SK-N-SH (cell line): ENCODE results near the gene LHX4. TPM values are rescaled to one million over a fixed set of nuclear protein-coding genes. Genes with fewer than 3 reads are reported as not detected.

ENCODE experiments used
- CTCF ChIA-PET: fragments of 300-600, 350-600 bp; formaldehyde crosslinking; extraction: SDS; loops from one replicate; lab custom pipeline; 2021; lab: Yijun Ruan, JAX
- POLR2A ChIA-PET: fragments of 350-600 bp; sonication (Branson Sonifier 250); formaldehyde crosslinking; extraction: SDS; loops from one replicate; lab custom pipeline; 2020; ENCODE audit warnings: antibody characterized with exemption, inconsistent platforms; lab: Yijun Ruan, JAX
- DNase-seq: peaks from one replicate; pipeline ENCODE4 v3.0.0; 2012
- H2AFZ ChIP-seq: fragments of 200-600 bp; sonication (generic); 2 replicates; pipeline ENCODE4 v1.8.1; 2016; ENCODE audit warnings: antibody characterized with exemption, mild to moderate bottlenecking, low read depth
- H3F3A ChIP-seq: fragments of 200-600 bp; sonication (generic); replicated peaks from 2 replicates; pipeline ENCODE3; 2016; ENCODE audit warnings: antibody characterized with exemption, mild to moderate bottlenecking; ENCODE audit not compliant: insufficient read depth
- H3K27ac ChIP-seq, 2 experiments: fragments of 200-500 bp in 1 of 2; fragments of 200-600 bp in 1 of 2; sonication (Bioruptor generic) in 1 of 2; sonication (generic), shearing (Covaris generic) in 1 of 2; 2 replicates each; pipeline versions ENCODE4 v1.5.1 to v1.6.1; 2014 to 2016; ENCODE audit warnings: low read depth in 2 of 2, inconsistent platforms in 1 of 2, low read length in 1 of 2, mild to moderate bottlenecking in 1 of 2, mixed read lengths in 1 of 2
- H3K27me3 ChIP-seq: fragments of 200-600 bp; sonication (generic), shearing (Covaris generic); 2 replicates; pipeline ENCODE4 v1.6.1; 2016; ENCODE audit warnings: mixed run types; ENCODE audit not compliant: insufficient read depth
- H3K36me3 ChIP-seq, 2 experiments: fragments of 200-500 bp in 1 of 2; fragments of 200-600 bp in 1 of 2; sonication (Bioruptor generic) in 1 of 2; sonication (generic) in 1 of 2; replicated peaks in 1 of 2; 2 replicates each; pipeline versions ENCODE3 to v1.5.1; 2014 to 2016; ENCODE audit warnings: low read length in 1 of 2, mild to moderate bottlenecking in 1 of 2; ENCODE audit not compliant: insufficient read depth in 2 of 2, control insufficient read depth in 1 of 2
- H3K4me1 ChIP-seq, 2 experiments: fragments of 200-500 bp in 1 of 2; fragments of 200-600 bp in 1 of 2; sonication (Bioruptor generic) in 1 of 2; sonication (generic), shearing (Covaris generic) in 1 of 2; 2 replicates each; pipeline versions ENCODE4 v1.5.1 to v1.6.1; 2014 to 2016; ENCODE audit warnings: low read depth in 1 of 2, low read length in 1 of 2, mixed run types in 1 of 2; ENCODE audit not compliant: insufficient read depth in 2 of 2, control insufficient read depth in 1 of 2
- H3K4me2 ChIP-seq: fragments of 200-600 bp; sonication (generic), shearing (Covaris generic); 2 replicates; pipeline ENCODE4 v1.6.1; 2017; ENCODE audit warnings: mixed run types
- H3K4me3 ChIP-seq, 2 experiments: fragments of 200-500 bp in 1 of 2; fragments of 200-600 bp in 1 of 2; sonication (Bioruptor generic) in 1 of 2; sonication (generic), shearing (Covaris generic) in 1 of 2; 2 replicates each; pipeline versions ENCODE4 v1.5.1 to v1.8.1; 2014 to 2016; ENCODE audit warnings: low read depth in 2 of 2, inconsistent platforms in 1 of 2, low read length in 1 of 2, mild to moderate bottlenecking in 1 of 2, mixed read lengths in 1 of 2, moderate library complexity in 1 of 2
- H3K79me2 ChIP-seq: fragments of 200-600 bp; sonication (generic); 2 replicates; pipeline ENCODE4 v1.8.1; 2017; ENCODE audit warnings: mild to moderate bottlenecking; ENCODE audit not compliant: insufficient read depth
- H3K9ac ChIP-seq: fragments of 200-600 bp; sonication (generic); 2 replicates; pipeline ENCODE4 v1.6.1; 2017; ENCODE audit warnings: mixed run types
- H3K9me2 ChIP-seq: fragments of 200-600 bp; sonication (generic); 2 replicates; pipeline ENCODE4 v1.6.1; 2017; ENCODE audit warnings: mixed run types
- H3K9me3 ChIP-seq: fragments of 200-600 bp; sonication (generic); 2 replicates; pipeline ENCODE4 v1.6.1; 2017; ENCODE audit warnings: mixed run types, mild to moderate bottlenecking, moderate library complexity
- H4K20me1 ChIP-seq: fragments of 200-600 bp; sonication (generic); 2 replicates; pipeline ENCODE4 v1.6.1; 2017; ENCODE audit warnings: mild to moderate bottlenecking, mixed run types; ENCODE audit not compliant: insufficient read depth
- CHD2 ChIP-seq: fragments of 150-350 bp; IDR thresholded peaks from 2 replicates; pipeline ENCODE4 v1.6.1; 2018; ENCODE audit warnings: low read length; ENCODE audit not compliant: partially characterized antibody
- ELF1 ChIP-seq: IDR thresholded peaks from 2 replicates; pipeline ENCODE4 v1.4.0; 2012
- EP300 ChIP-seq, 2 experiments: IDR thresholded peaks; 2 replicates each; pipeline versions ENCODE4 v1.4.0 to v1.6.1; 2012; ENCODE audit warnings: borderline replicate concordance in 1 of 2, low read depth in 1 of 2, low read length in 1 of 2
- EZH2phosphoT487 ChIP-seq: fragments of 200-600 bp; sonication (generic); IDR thresholded peaks from 2 replicates; pipeline ENCODE4 v1.6.1; 2017; ENCODE audit warnings: low read depth, mixed run types, mild to moderate bottlenecking, antibody characterized with exemption, moderate library complexity, borderline replicate concordance
- FOSL2 ChIP-seq: IDR thresholded peaks from 2 replicates; pipeline ENCODE4 v1.4.0; 2012; ENCODE audit warnings: low read depth, mild to moderate bottlenecking, moderate library complexity, borderline replicate concordance
- FOXJ3 ChIP-seq: sonication (generic); formaldehyde crosslinking; IDR thresholded peaks from 2 replicates; pipeline ENCODE4 v1.5.1; 2020; ENCODE audit warnings: mild to moderate bottlenecking, missing genetic modification reagents
- FOXM1 ChIP-seq: IDR thresholded peaks from 2 replicates; pipeline ENCODE4 v1.4.0; 2012; ENCODE audit warnings: low read depth, mild to moderate bottlenecking
- GABPA ChIP-seq: IDR thresholded peaks from 2 replicates; pipeline ENCODE4 v1.4.0; 2012; ENCODE audit warnings: low read depth, mild to moderate bottlenecking
- IRF3 ChIP-seq: fragments of 150-350 bp; IDR thresholded peaks from 2 replicates; pipeline ENCODE4 v1.6.1; 2016; ENCODE audit warnings: mild to moderate bottlenecking, low read depth, low read length
- JUND ChIP-seq: IDR thresholded peaks from 2 replicates; pipeline ENCODE4 v1.4.0; 2012
- MEF2A ChIP-seq: IDR thresholded peaks from 2 replicates; pipeline ENCODE4 v1.4.0; 2012; ENCODE audit warnings: low read depth, borderline replicate concordance
- NFIC ChIP-seq: IDR thresholded peaks from 2 replicates; pipeline ENCODE4 v1.4.0; 2012; ENCODE audit warnings: borderline replicate concordance
- PBX3 ChIP-seq: IDR thresholded peaks from 2 replicates; pipeline ENCODE4; 2012
- POLR2AphosphoS5 ChIP-seq: IDR thresholded peaks from 2 replicates; pipeline ENCODE4 v1.6.1; 2012; ENCODE audit warnings: low read depth, low read length
- RAD21 ChIP-seq: IDR thresholded peaks from 2 replicates; pipeline ENCODE4 v1.6.1; 2012; ENCODE audit warnings: mild to moderate bottlenecking, low read length
- RFX5 ChIP-seq: IDR thresholded peaks from 2 replicates; pipeline ENCODE4 v1.6.1; 2012; ENCODE audit warnings: mild to moderate bottlenecking, improper control_type of control experiment, low read length
- RXRA ChIP-seq: IDR thresholded peaks from 2 replicates; pipeline ENCODE4 v1.4.0; 2012; ENCODE audit warnings: low read depth, mild to moderate bottlenecking, borderline replicate concordance
- SIN3A ChIP-seq: IDR thresholded peaks from 2 replicates; pipeline ENCODE4 v1.6.1; 2012; ENCODE audit warnings: low read depth, mild to moderate bottlenecking, low read length, moderate library complexity, borderline replicate concordance
- SMC3 ChIP-seq: IDR thresholded peaks from 2 replicates; pipeline ENCODE4 v1.6.1; 2012; ENCODE audit warnings: low read depth, low read length, improper control_type of control experiment
- TCF12 ChIP-seq: IDR thresholded peaks from 2 replicates; pipeline ENCODE4 v1.4.0; 2012
- TEAD4 ChIP-seq: IDR thresholded peaks from 2 replicates; pipeline ENCODE4 v1.4.0; 2012; ENCODE audit warnings: mild to moderate bottlenecking, borderline replicate concordance; ENCODE audit not compliant: insufficient read depth
- YY1 ChIP-seq: IDR thresholded peaks from 2 replicates; pipeline ENCODE4 v1.4.0; 2012; ENCODE audit warnings: low read depth, mild to moderate bottlenecking
- WGBS: methylation state at CpG from one replicate; pipeline ENCODE4 v1.1.6; 2017; ENCODE audit warnings: low lambda C conversion rate; 5-methylcytosine and 5-hydroxymethylcytosine counted together
- polyA plus RNA-seq, 3 experiments: library from polyadenylated mRNA; depleted of rRNA; stranded (reverse); fragments of >200 nt; gene quantifications; 2 replicates each; pipeline ENCODE4 v1.2.3, GENCODE V29; 2012
- TF ChIP-seq, protein P1 (sequence below): IDR thresholded peaks from 2 replicates; pipeline ENCODE4 v1.4.0; 2012; ENCODE audit warnings: low read depth
- TF ChIP-seq, protein P2 (sequence below): fragments of 150-350 bp; IDR thresholded peaks from 2 replicates; pipeline ENCODE4 v1.6.1; 2017; ENCODE audit warnings: antibody characterized with exemption, low read length, low read depth, borderline replicate concordance

LHX4 gene
- polyA plus RNA-seq, 1 of the 3 experiments (the other 2 are of a cell fraction) = not detected

DNA sequence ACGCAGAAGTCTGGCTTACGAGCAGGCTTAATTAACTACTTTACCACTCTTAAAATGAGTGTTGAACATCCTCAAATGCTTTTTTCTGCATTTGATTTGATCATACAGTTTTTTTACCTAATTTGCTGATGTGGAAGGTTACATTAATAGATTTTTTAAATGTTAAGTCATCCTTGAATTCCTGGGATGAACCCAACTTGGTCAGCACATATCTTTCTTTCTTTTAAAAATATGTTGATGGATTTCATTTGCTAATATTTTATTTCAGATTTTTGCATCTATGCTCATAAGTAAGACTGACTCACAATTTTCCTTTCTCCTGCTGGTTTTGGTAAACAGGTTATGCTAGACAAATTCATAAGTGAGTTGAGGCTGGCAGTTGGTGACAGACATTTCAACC is 82.9 kb downstream of the LHX4 start:
- ChIA-PET POLR2A (no interaction called here), CTCF (interaction anchor here (2.0 kb wide), 1 partner anchor 60 kb away, joined by 5 read pairs; no protein-coding TSS in a partner anchor)
- no peak for DNase-seq
- no peak overlapping the region for H3K4me3 ChIP-seq
- no peaks in the 10 kb centered on the region for H3K27me3 ChIP-seq
- H4K20me1 ChIP-seq = no peaks in the 10 kb centered on the region
- H3K9me2 ChIP-seq = no peaks in the 10 kb centered on the region
- H3K9me3 ChIP-seq = no peaks in the 10 kb centered on the region
- H3K4me2 ChIP-seq = no peak overlapping the region
- H2AFZ ChIP-seq = no peak overlapping the region
- 89% methylated on average over 2 of the region's 2 CpGs for WGBS
- no peak overlapping the region for H3K9ac ChIP-seq
- H3K36me3 ChIP-seq = peaks cover 0 to 13% of the 10 kb centered on the region in 2 experiments
- peaks cover 16% of the 10 kb centered on the region for H3F3A ChIP-seq
- TF ChIP-seq, protein P1, sequence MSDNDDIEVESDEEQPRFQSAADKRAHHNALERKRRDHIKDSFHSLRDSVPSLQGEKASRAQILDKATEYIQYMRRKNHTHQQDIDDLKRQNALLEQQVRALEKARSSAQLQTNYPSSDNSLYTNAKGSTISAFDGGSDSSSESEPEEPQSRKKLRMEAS = no peak
- TF ChIP-seq SIN3A (no peak), FOSL2 (no peak), RAD21 (no peak), PBX3 (peak; percentile 23; the same call in 1 of the 2 replicates), TEAD4 (no peak), RXRA (no peak), EZH2phosphoT487 (no peak), RFX5 (no peak), EP300 (IDR thresholded peaks at IDR 0.05; ENCODE audit: borderline replicate concordance in 1 of 2, low read depth in 1 of 2, low read length in 1 of 2) (no peak), TCF12 (peak; percentile 6; the same call in 1 of the 2 replicates), GABPA (no peak), NFIC (no peak), CHD2 (no peak)
- TF ChIP-seq, protein P2, sequence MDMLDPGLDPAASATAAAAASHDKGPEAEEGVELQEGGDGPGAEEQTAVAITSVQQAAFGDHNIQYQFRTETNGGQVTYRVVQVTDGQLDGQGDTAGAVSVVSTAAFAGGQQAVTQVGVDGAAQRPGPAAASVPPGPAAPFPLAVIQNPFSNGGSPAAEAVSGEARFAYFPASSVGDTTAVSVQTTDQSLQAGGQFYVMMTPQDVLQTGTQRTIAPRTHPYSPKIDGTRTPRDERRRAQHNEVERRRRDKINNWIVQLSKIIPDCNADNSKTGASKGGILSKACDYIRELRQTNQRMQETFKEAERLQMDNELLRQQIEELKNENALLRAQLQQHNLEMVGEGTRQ = no peak
- no peaks in the 10 kb centered on the region for H3K79me2 ChIP-seq
- H3K27ac ChIP-seq = no peak overlapping the region
- no peaks in the 10 kb centered on the region; a peak in 2 of 4 replicates for H3K4me1 ChIP-seq

GRCh38 chr1:180327089-180327488 is 97.0 kb downstream of the LHX4 start:
- no peak overlapping the region for H3K27ac ChIP-seq
- ChIA-PET POLR2A (no interaction called here), CTCF (no interaction called here)
- DNase-seq = no peak
- no peaks in the 10 kb centered on the region for H3K9me2 ChIP-seq
- H3K4me3 ChIP-seq = no peak overlapping the region
- no peak overlapping the region for H3K4me2 ChIP-seq
- 99% methylated on average over 6 of the region's 6 CpGs for WGBS
- TF ChIP-seq PBX3 (no peak), RXRA (no peak), SMC3 (no peak), MEF2A (no peak), FOXJ3 (CRISPR knock-in tag) (no peak), FOXM1 (no peak), POLR2AphosphoS5 (no peak), YY1 (no peak), EP300 (IDR thresholded peaks at IDR 0.05; ENCODE audit: borderline replicate concordance in 1 of 2, low read depth in 1 of 2, low read length in 1 of 2) (no peak), CHD2 (no peak), ELF1 (no peak), RAD21 (no peak), RFX5 (no peak), TEAD4 (no peak), NFIC (no peak), IRF3 (no peak), JUND (no peak)
- H2AFZ ChIP-seq = no peak overlapping the region
- H3K9me3 ChIP-seq = peaks cover 4% of the 10 kb centered on the region; the same call in 1 of the 2 replicates
- no peaks in the 10 kb centered on the region for H3F3A ChIP-seq
- no peaks in the 10 kb centered on the region for H4K20me1 ChIP-seq
- H3K9ac ChIP-seq = no peak overlapping the region
- no peaks in the 10 kb centered on the region; a peak in 1 of 4 replicates for H3K4me1 ChIP-seq
- no peaks in the 10 kb centered on the region for H3K27me3 ChIP-seq
- no peaks in the 10 kb centered on the region for H3K79me2 ChIP-seq
- peaks cover 2 to 8% of the 10 kb centered on the region in 2 experiments for H3K36me3 ChIP-seq
